ENCODE results near the gene MARCKS.

The MARCKS gene

DNA sequence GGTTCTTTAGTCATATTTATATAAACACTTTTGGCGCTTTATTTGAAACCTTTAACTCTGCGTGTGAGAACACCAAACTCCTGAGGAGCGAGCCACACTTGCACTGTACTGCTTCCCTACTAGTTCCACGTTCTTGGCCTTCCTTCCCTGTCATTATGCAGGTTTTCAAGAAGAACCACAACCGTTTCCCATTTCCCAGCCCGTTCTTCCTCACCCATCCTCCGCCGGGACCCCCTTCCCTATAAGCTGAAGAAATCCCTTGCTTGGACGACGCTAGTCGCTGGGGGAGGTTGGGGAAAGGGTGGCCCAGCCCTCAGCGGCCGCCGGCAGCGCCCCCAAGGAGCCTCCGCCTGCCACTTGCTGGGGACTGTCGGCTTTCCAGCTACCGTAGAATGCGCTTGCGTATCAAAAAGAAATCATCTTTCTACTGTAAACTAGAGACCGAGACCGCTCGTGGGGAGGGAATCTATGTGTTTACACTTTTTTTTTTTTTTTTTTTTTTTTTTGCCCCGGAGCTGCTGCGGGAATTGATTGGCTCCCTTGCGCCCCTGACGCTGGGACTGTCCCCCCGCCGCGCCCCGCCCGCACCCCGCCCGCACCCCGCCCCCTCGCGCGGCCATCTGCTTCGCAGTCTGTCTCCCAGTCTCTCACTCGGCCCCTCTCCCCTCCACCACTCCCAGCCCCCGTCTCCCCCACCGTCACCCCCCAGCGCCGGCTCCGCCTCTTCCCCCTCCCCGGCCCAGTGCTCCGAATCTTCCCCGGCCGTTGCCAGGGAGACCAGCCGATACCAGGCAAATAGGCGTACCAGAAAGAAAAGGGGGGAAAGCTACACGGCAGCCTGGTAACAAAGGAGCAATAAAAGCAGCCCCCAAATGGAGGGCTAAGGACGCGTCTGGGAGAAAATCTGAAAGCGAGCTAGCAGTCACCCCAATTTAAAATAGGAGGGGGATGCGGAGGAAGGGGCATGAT, 2.3 kb upstream of the MARCKS start:
- peak; percentile 25 to 31 for DNase-seq

GRCh38 chr6:113855500-113856374, 1.4 kb upstream of the MARCKS start:
- peak; percentile 17 to 19 for DNase-seq

DNA sequence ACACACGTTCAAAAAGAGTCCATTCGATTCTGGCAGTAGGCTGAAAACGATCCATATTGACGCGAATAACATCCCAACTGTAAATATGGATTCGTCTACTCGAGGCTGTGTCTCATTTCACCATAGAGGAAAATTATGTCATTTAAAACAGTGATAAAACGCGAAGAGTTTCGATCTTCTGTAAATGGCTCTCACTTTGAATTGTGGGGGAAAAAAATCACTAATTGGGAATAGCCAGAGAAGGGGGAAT, 845 bp upstream of the MARCKS start:
- no peak for DNase-seq

GRCh38 chr6:113857556-113858479, 673 bp downstream of the MARCKS start:
- DNase-seq = peak; percentile 21 to 25

- DNase-seq = peak; percentile 75 to 84
These were observed 1.6 kb downstream of the MARCKS start for GRCh38 chr6:113858480-113859348.

- DNase-seq = no peak
These were observed 2.4 kb downstream of the MARCKS start for GRCh38 chr6:113859349-113860180.

- no peak for DNase-seq
These were observed 3.2 kb downstream of the MARCKS start for GRCh38 chr6:113860181-113860955.

DNA sequence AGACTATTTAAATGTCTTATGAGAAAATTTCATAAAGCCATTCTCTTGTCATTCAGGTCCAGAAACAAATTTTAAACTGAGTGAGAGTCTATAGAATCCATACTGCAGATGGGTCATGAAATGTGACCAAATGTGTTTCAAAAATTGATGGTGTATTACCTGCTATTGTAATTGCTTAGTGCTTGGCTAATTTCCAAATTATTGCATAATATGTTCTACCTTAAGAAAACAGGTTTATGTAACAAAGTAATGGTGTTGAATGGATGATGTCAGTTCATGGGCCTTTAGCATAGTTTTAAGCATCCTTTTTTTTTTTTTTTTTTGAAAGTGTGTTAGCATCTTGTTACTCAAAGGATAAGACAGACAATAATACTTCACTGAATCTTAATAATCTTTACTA, 5.0 kb downstream of the MARCKS start:
- no peak for DNase-seq

GRCh38 chr6:113870917-113871316, 13.8 kb downstream of the MARCKS start:
- DNase-seq = no peak

- DNase-seq = no peak
These were observed 14.8 kb downstream of the MARCKS start for GRCh38 chr6:113871975-113872374.

GRCh38 chr6:113873043-113873667, 16.0 kb downstream of the MARCKS start:
- peak; percentile 62 to 63 for DNase-seq

GRCh38 chr6:113875470-113875869, 18.3 kb downstream of the MARCKS start:
- DNase-seq = no peak

DNA sequence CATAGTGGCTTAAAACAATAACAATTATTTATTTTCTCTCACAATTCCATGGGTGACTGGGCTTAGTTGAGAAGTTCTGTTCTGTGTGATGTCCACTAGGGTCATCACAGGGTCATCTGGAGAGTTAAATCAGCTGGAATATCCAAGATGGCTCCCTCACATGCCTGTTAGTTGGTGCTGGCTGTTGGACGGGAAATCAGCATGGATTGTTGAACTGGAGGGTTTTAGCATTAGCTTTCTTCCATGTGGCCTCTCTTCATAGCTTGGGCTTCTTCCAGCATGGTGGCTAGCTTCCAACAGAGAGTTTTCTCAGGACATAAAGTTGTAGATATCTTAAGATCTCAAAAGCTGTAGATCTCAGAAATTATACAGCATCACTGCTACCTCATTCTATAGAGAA, 19.6 kb downstream of the MARCKS start:
- no peak for DNase-seq

DNA sequence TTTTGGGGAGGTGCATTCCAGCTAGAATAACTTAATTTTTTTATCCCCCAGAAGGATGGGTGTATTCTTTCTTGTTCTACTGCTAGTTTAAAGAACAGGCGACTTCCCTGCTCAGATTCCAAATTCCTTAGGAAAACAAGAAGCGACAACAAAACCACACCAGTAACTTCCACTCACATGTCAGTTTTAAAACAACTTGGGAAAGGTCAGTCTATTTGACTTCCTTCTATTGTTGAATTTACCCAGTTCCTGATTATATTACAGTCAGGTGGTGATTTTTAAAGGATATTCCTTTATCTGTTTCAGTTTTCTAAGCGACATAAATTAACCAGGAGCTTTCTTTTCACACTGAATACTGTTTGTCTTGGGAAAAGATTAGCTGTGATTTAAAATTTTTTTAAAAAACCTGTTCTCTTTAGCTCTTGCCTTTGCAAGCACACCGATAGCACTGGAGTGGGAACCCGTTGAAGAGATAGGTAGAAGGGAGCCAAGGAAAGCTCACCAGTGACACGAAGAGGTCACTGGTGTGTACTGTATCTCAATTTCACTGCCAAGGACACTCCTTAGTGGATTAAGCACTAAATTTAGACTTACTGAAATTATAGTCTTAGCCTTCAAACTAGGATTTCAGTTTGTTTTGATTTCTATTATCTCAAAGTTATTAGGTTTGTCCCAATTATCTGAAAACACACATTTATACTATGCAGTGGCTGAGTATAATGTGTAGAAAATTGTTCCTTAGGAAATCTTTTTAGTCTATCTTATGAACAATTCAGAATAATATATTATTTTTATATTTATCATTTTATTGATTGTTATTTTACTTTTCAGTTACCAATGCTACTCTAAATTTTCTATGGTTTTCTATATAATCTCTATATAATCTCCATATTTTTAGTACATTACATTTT, 22.3 kb downstream of the MARCKS start:
- peak; percentile 36 to 41 for DNase-seq

- DNase-seq = peak in 1 of 2 donors; percentile 8
These were observed 24.4 kb downstream of the MARCKS start for GRCh38 chr6:113881478-113881980.

GRCh38 chr6:113882336-113883022, 25.3 kb downstream of the MARCKS start:
- DNase-seq = no peak

- no peak for DNase-seq
These were observed 26.9 kb downstream of the MARCKS start for GRCh38 chr6:113884011-113884410.
